Epithelial cell of prostate (primary cell): Measurements from ENCODE around the gene ITPRIP.

ENCODE experiments used
- DNase-seq: peaks from one replicate; pipeline ENCODE4 v3.0.0-alpha.2; 2011; ENCODE audit warnings: low read depth, low spot score
- H3K27ac ChIP-seq: fragments of 450-650 bp; 2 replicates; pipeline ENCODE4 v1.5.1; 2017; ENCODE audit warnings: mild to moderate bottlenecking

Gene ITPRIP

DNA sequence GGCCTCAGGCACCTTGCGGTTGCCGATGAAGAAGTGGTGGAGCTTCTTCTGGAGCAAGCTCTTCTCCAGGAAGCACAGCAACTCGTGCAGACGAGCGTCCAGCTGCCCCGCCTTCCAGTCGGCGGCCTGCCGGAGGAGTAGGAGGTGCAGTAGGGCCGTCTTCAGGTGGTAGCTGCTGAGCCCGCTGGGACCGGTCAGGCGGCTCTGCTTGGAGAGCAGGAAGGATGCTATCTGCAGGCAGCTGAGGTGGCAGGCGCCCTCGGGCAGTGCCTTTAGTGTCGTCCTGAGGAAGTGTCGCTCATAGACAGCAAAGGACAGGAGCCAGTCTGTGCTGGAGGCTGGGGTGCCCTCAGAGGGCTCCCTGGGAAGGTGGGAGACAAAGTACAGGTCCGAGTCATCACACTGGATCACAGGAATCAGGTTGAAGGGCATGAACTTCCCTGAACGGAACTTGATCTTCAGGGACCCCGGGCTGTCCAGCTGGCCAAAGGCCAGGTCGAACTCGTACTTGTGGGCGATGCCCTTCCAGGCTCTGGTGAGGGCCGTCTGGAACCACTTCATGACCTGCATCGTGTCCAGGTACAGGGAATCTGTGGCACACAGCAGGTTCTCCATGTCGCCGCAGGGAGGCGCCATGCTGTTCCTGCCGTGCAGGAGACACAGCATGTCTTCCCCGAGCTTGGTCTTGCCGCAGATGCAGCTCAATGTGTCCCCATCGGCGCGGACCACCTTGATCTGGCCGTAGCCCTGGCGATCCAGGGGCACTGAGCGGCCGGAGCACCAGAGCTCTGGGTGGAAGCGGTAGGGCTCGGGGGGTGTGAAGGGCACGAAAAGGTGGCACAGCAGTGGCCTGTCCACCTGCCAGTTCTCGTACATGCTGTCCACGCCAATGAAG, 23.4 kb downstream of the ITPRIP start:
- no peak overlapping the region for H3K27ac ChIP-seq

DNA sequence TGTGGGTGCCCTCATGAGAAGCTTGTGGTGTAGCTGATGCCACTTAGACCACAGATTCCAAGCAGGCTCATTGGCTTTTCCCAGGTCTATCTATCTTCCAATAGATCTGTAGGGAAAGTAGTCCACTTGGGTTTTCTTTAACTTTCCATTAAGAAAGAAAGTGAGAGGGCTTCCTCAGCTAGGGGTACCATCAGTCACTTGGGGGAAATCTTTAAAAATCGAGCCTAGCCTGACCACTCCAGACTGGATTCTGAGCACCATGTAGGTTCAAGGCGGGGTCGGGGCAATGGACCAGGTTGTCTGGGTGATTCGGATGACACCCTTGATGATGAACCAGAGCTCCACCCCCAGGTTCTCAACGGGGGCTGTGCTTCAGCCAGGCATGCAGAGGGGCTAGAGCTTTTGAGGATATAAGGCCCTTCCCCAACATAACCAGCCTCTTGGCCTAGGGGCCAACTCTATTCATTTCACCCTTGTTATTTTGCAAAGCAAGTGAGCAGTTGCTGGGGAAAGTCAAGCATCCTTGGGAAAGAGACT, 27.0 kb downstream of the ITPRIP start:
- DNase-seq = no peak
- no peak overlapping the region for H3K27ac ChIP-seq

More for the DNA sequence above, 23.4 kb downstream of the ITPRIP start:
- DNase-seq = no peak

- DNase-seq = no peak
- H3K27ac ChIP-seq = peak overlapping the region; percentile 21
Observed at GRCh38 chr10:104309980-104310978, 28.0 kb downstream of the ITPRIP start.

DNA sequence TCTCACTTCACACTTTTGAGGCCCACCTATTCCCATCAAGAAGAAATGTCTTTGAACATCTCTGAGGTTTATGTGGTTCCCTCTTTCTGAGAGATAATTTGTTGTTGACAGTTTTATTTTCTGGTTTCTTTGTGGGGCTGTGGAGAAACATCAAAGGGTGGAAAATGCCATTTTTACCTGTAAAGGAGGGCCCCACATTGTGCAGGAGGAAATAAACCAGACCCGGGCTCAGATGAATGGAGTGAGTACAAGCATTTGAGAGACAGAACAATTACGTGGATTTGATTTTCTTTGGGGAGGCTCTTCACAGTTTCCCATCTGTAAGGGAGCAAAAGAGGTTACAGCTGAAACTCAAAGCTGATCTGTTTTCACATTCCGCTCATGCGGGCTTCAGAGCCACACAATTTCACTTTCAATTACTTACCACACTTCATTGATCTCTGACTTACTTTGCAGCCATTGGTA, 29.8 kb downstream of the ITPRIP start:
- no peak overlapping the region for H3K27ac ChIP-seq
- DNase-seq = no peak

- H3K27ac ChIP-seq = no peak overlapping the region
- DNase-seq = no peak
Observed at GRCh38 chr10:104307576-104308438, 30.5 kb downstream of the ITPRIP start.

DNA sequence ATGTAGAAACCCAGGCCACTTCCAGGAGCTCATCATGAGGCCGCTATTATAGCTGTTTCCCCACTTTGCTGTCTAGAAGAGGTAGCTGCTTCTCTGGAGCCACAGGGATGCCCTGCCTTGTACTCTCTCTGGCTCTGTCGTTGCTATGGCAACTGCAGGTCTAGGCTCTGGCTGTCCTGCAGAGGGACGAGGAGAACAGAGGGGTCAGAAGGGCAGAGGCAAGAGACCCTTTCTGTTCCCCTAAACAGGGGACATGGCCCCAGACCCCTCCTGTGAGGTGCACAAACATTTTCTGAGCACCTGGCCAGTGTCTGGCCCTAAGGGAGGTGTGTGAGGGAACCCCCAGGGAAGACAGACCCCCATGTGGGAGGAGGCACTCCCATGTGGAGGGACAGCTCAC, 31.4 kb downstream of the ITPRIP start:
- no peak overlapping the region for H3K27ac ChIP-seq
- no peak for DNase-seq

DNA sequence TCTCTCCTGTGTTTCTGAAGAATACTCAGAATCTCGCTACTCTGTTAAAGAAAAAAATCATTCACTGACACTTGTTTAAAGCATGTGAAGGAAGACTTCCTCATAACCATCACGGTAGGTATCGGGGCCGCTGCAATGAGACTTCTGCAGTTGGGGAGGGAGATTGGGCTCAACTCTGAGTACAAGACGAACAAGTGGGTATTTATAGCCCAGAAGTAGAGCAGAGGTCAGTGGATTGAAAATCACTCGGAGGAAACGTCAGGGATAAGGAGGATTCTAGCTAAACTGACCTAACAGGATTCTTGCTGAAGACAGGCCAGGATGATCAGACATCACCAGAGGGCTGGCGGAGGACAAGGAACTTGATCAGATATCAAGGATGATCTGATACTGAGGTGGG, 33.3 kb downstream of the ITPRIP start:
- DNase-seq = no peak
- peak overlapping the region; percentile 12 for H3K27ac ChIP-seq

GRCh38 chr10:104304356-104304745, 33.9 kb downstream of the ITPRIP start:
- DNase-seq = no peak
- peak overlapping the region; percentile 12 for H3K27ac ChIP-seq

- H3K27ac ChIP-seq = no peak overlapping the region
- DNase-seq = no peak
Observed at GRCh38 chr10:104303594-104304355, 34.5 kb downstream of the ITPRIP start.

GRCh38 chr10:104301907-104302690, 36.2 kb downstream of the ITPRIP start:
- DNase-seq = no peak
- peak overlapping the region; percentile 73 for H3K27ac ChIP-seq

- H3K27ac ChIP-seq = peak overlapping the region; percentile 73
- DNase-seq = no peak
Observed at GRCh38 chr10:104300736-104301292, 37.5 kb downstream of the ITPRIP start.

DNA sequence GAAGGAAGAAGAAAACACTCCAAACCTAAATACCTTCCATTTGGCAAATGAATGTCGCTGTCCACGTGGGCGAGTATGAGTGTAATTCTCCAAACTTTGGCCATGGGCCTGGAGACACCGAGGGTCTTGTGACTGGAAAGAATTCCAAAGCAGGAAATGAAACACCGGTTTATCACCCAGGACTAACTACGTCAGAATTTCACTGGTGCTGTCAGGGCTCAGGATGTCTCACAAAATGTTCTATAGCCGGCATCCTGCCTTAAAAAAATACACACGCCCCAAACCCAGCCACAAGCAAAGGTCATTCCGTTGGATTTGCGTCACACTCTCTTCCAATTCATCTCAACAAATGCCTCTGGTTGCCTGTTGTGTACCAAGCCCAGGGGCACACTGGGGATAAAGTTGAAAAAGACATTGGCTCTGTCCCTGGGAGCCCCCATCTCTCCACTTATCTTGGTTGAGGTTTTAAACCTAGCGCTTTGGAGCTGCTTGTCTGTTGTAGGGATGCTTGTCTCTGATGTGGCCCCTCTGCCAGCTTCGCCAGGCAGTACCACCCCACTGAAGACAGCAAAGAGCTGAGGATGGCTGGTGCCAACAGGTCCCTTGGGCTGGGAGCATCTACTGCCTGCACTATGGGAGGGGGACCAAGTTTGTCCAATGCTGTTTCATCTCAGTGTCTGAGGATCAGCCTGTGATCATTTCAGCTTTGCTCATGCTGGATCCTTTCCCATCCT, 38.1 kb downstream of the ITPRIP start:
- peak overlapping the region; percentile 73 for H3K27ac ChIP-seq

DNA sequence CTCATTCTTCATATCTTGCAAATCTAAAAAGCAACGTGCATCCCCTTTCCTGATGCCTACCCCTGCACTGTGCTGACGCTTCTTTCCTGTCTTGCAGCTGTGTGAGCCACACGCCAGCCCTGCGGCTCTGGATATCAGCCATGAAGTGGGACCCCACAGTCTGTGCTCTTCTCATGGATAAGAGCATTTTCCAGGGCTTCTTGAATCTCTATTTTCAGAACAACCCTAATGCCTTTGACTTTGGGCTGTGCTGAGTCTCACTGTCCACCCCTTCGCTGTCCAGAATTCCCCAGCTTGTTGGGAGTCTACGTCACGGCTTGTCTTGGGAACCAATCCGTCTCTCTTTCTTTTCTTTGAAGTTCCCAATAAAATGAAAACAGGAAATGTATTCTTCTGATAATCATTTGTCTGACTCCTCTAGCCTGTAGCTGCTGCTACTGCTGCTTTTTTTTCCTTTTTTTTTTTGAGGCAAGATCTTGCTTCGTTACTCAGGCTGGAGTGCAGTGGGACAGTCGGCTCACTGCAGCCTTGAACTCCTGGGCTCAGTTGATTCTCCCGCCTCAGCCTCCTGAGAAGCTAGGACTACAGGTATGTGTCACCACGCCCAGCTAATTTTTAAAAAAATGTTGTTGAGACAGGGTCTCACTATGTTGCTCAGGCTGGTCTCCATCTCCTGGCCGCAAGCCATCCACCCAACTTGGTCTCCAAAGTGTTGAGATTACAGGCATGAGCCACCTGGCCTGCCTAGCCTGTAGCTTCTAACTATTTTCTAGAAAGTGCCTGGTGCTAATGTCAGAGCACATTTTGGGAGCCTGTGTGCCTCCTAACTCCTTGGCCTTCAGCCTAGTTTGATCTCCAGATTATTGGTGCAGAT, 39.0 kb downstream of the ITPRIP start:
- no peak for DNase-seq
- no peak overlapping the region for H3K27ac ChIP-seq

More for the DNA sequence above, 38.1 kb downstream of the ITPRIP start:
- no peak for DNase-seq

- no peak for DNase-seq
- no peak overlapping the region for H3K27ac ChIP-seq
Observed at GRCh38 chr10:104297697-104298660, 40.3 kb downstream of the ITPRIP start.
